PC-3 (cell line): ENCODE results near the gene HIRA. TPM values are rescaled to one million over a fixed set of nuclear protein-coding genes. Genes with fewer than 3 reads are reported as not detected.

Experiments
- ATAC-seq: fragments of 200-7000 bp; cut with Tn5 transposase; 2 replicates; pipeline ENCODE4 v1.9.1; 2020; ENCODE audit warnings: mild to moderate bottlenecking, moderate library complexity
- BruUV-seq: library from RNA; stranded (reverse); fragments of 400-500 nt; replicated peaks from 2 replicates; lab custom pipeline; 2021; lab: Mats Ljungman, UMichigan
- CTCF ChIA-PET: fragments of 300-600 bp; sonication (Branson Sonifier 250); formaldehyde crosslinking; loops from one replicate; lab custom pipeline; 2022; ENCODE audit warnings: antibody characterized with exemption; lab: Charles Lee
- POLR2A ChIA-PET: fragments of 300-600 bp; sonication (Branson Sonifier 250); formaldehyde crosslinking; loops from one replicate; lab custom pipeline; 2022; ENCODE audit warnings: antibody characterized with exemption; ENCODE audit not compliant: unreplicated experiment; lab: Charles Lee
- DNase-seq: peaks from one replicate; pipeline ENCODE4 v3.0.0-alpha.2; 2015
- H2AFZ ChIP-seq: fragments of 300-600 bp; sonication (generic); 2 replicates; pipeline ENCODE4 v1.6.0; 2016; ENCODE audit warnings: antibody characterized with exemption, low read length
- H3F3A ChIP-seq: fragments of 300-600 bp; sonication (generic); one replicate; pipeline ENCODE4 v1.6.0; 2017; ENCODE audit warnings: antibody characterized with exemption, low read length, control low read depth, mild to moderate bottlenecking; ENCODE audit not compliant: unreplicated experiment
- H3K27ac ChIP-seq: fragments of 300-600 bp; sonication (generic); 2 replicates; pipeline ENCODE4 v1.5.1; 2016; ENCODE audit warnings: mild to moderate bottlenecking, low read length
- H3K27me3 ChIP-seq: fragments of 300-600 bp; sonication (generic); 2 replicates; pipeline ENCODE4 v1.6.1; 2016; ENCODE audit warnings: low read length, mixed read lengths
- H3K36me3 ChIP-seq: fragments of 300-600 bp; sonication (generic); 2 replicates; pipeline ENCODE4 v1.6.1; 2016; ENCODE audit warnings: low read depth, mixed run types, low read length, mixed read lengths
- H3K4me1 ChIP-seq: fragments of 300-600 bp; sonication (generic); 2 replicates; pipeline ENCODE4 v1.5.1; 2016; ENCODE audit warnings: low read length; ENCODE audit not compliant: insufficient read depth
- H3K4me2 ChIP-seq: fragments of 300-600 bp; sonication (generic); 2 replicates; pipeline ENCODE4 v1.6.0; 2016; ENCODE audit warnings: low read length
- H3K4me3 ChIP-seq: fragments of 300-600 bp; sonication (generic); 2 replicates; pipeline ENCODE4 v1.5.1; 2016; ENCODE audit warnings: mild to moderate bottlenecking, low read length, mixed read lengths
- H3K79me2 ChIP-seq: fragments of 300-600 bp; sonication (generic); 2 replicates; pipeline ENCODE4 v1.6.1; 2017; ENCODE audit warnings: low read length, mixed read lengths
- H3K9ac ChIP-seq: fragments of 300-600 bp; sonication (generic); 2 replicates; pipeline ENCODE4 v1.6.0; 2016; ENCODE audit warnings: mild to moderate bottlenecking, low read length
- H3K9me2 ChIP-seq: fragments of 300-600 bp; sonication (generic); replicated peaks from 2 replicates; pipeline ENCODE4 v1.6.1; 2016; ENCODE audit warnings: mixed run types, low read length, mixed read lengths
- H3K9me3 ChIP-seq: fragments of 300-600 bp; sonication (generic); 2 replicates; pipeline ENCODE4 v1.6.1; 2016; ENCODE audit warnings: low read length, mixed read lengths
- H4K20me1 ChIP-seq: fragments of 300-600 bp; sonication (generic); 2 replicates; pipeline ENCODE4 v1.6.1; 2016; ENCODE audit warnings: low read length, mixed read lengths
- CTCF ChIP-seq: fragments of 300-600 bp; sonication (generic); conservative IDR thresholded peaks from 2 replicates; pipeline ENCODE4 v1.5.1; 2017; ENCODE audit warnings: antibody characterized with exemption, low read depth, mild to moderate bottlenecking, low read length
- EZH2 ChIP-seq: fragments of 300-600 bp; sonication (generic); IDR thresholded peaks from one replicate; pipeline ENCODE4 v1.6.1; 2017; ENCODE audit warnings: antibody characterized with exemption, mild to moderate bottlenecking, low read length; ENCODE audit not compliant: unreplicated experiment
- EZH2phosphoT487 ChIP-seq: fragments of 300-600 bp; sonication (generic); IDR thresholded peaks from 2 replicates; pipeline ENCODE4 v1.6.1; 2018; ENCODE audit warnings: mild to moderate bottlenecking, antibody characterized with exemption, low read length, borderline replicate concordance
- intact Hi-C: fragments of 100-400 bp; cut with micrococcal nuclease; formaldehyde crosslinking; loops from 2 replicates; pipeline ENCODE4 v1.9.0; 2023
- total RNA-seq: library from RNA; depleted of rRNA; stranded (reverse); fragments of >200 nt; gene quantifications from 2 replicates; pipeline ENCODE4 v1.2.3, GENCODE V29; 2014

The HIRA gene
- total RNA-seq, 1 experiment from 2014 or later = 12.4 TPM

GRCh38 chr22:19374410-19374809 lies 57.1 kb downstream of the HIRA start:
- H3K27ac ChIP-seq = no peak overlapping the region
- no peaks in the 10 kb centered on the region for H3K27me3 ChIP-seq
- no peaks in the 10 kb centered on the region for H3F3A ChIP-seq
- no peaks in the 10 kb centered on the region for H4K20me1 ChIP-seq
- no peak overlapping the region for H3K4me2 ChIP-seq
- H3K4me1 ChIP-seq = no peaks in the 10 kb centered on the region
- no peak for ATAC-seq
- intact Hi-C loops = no loop called here
- TF ChIP-seq EZH2phosphoT487 (no peak), EZH2 (no peak), CTCF (no peak)
- no peak for DNase-seq
- peaks cover 26% of the 10 kb centered on the region; the same call in 1 of the 2 replicates for H3K36me3 ChIP-seq
- H3K9me3 ChIP-seq = no peaks in the 10 kb centered on the region
- no peaks in the 10 kb centered on the region for H3K9me2 ChIP-seq
- H3K4me3 ChIP-seq = no peak overlapping the region
- ChIA-PET POLR2A (no interaction called here), CTCF (no interaction called here)
- no peaks in the 10 kb centered on the region for H3K79me2 ChIP-seq
- H3K9ac ChIP-seq = no peak overlapping the region
- no TSS peak for BruUV-seq
- no peak overlapping the region for H2AFZ ChIP-seq

- Histone ChIP-seq H3F3A (no peaks in the 10 kb centered on the region), H3K9ac (no peak overlapping the region), H3K27ac (no peak overlapping the region), H3K4me1 (no peaks in the 10 kb centered on the region), H3K9me2 (no peaks in the 10 kb centered on the region), H3K27me3 (no peaks in the 10 kb centered on the region), H3K4me2 (no peak overlapping the region), H4K20me1 (no peaks in the 10 kb centered on the region), H3K4me3 (no peak overlapping the region), H3K9me3 (no peaks in the 10 kb centered on the region), H3K79me2 (no peaks in the 10 kb centered on the region), H2AFZ (no peak overlapping the region), H3K36me3 (peaks cover 26% of the 10 kb centered on the region; the same call in 1 of the 2 replicates)
- ChIA-PET CTCF (no interaction called here), POLR2A (no interaction called here)
- intact Hi-C loops = no loop called here
- no peak for TF ChIP-seq EZH2
- TF ChIP-seq EZH2phosphoT487 = no peak
- BruUV-seq = no TSS peak
- no peak for DNase-seq
- no peak for ATAC-seq
Observed at GRCh38 chr22:19373450-19373849, 58.1 kb downstream of the HIRA start.

GRCh38 chr22:19371893-19372292 lies 59.6 kb downstream of the HIRA start:
- no peak overlapping the region for H3K4me2 ChIP-seq
- no peaks in the 10 kb centered on the region for H3K4me1 ChIP-seq
- no peaks in the 10 kb centered on the region for H3K9me3 ChIP-seq
- ChIA-PET POLR2A (no interaction called here), CTCF (no interaction called here)
- ATAC-seq = no peak
- no peaks in the 10 kb centered on the region for H3K79me2 ChIP-seq
- no peak overlapping the region for H3K4me3 ChIP-seq
- no peaks in the 10 kb centered on the region for H3K27me3 ChIP-seq
- peaks cover 20% of the 10 kb centered on the region; the same call in 1 of the 2 replicates for H3K36me3 ChIP-seq
- H2AFZ ChIP-seq = no peak overlapping the region
- BruUV-seq = no TSS peak
- no peak overlapping the region for H3K27ac ChIP-seq
- intact Hi-C loops = no loop called here
- no peak overlapping the region for H3K9ac ChIP-seq
- H3F3A ChIP-seq = no peaks in the 10 kb centered on the region
- no peaks in the 10 kb centered on the region for H4K20me1 ChIP-seq
- H3K9me2 ChIP-seq = no peaks in the 10 kb centered on the region
- no peak for DNase-seq
- TF ChIP-seq EZH2phosphoT487 = no peak
- no peak for TF ChIP-seq EZH2

GRCh38 chr22:19368876-19369275 lies 62.7 kb downstream of the HIRA start:
- Histone ChIP-seq H3K9me2 (no peaks in the 10 kb centered on the region), H3K36me3 (peaks cover 11% of the 10 kb centered on the region; the same call in 1 of the 2 replicates), H3F3A (no peaks in the 10 kb centered on the region), H4K20me1 (no peaks in the 10 kb centered on the region), H3K27ac (no peak overlapping the region), H2AFZ (no peak overlapping the region), H3K4me3 (no peak overlapping the region), H3K27me3 (no peaks in the 10 kb centered on the region), H3K9ac (no peak overlapping the region), H3K9me3 (no peaks in the 10 kb centered on the region), H3K79me2 (no peaks in the 10 kb centered on the region), H3K4me2 (no peak overlapping the region), H3K4me1 (no peaks in the 10 kb centered on the region)
- ATAC-seq (no peak), DNase-seq (no peak)
- ChIA-PET POLR2A (no interaction called here), CTCF (no interaction called here)
- intact Hi-C loops = no loop called here
- no peak for TF ChIP-seq EZH2
- TF ChIP-seq EZH2phosphoT487 = no peak
- TF ChIP-seq CTCF = no peak
- BruUV-seq = no TSS peak
